Stimulated activated CD4-positive, alpha-beta T cell treated with anti-CD3 and anti-CD28 coated beads, Interleukin-12 subunit alpha, Interleukin-12 subunit beta, amount 100 ng/mL, for 4 hours (primary cell): ENCODE results near the gene HOXC13.

Source experiments
- DNase-seq: peaks from one replicate; pipeline ENCODE4 v3.0.0-alpha.2; 2020

The HOXC13 gene

GRCh38 chr12:53982648-53983567, 44.3 kb downstream of the HOXC13 start:
- no peak for DNase-seq

DNA sequence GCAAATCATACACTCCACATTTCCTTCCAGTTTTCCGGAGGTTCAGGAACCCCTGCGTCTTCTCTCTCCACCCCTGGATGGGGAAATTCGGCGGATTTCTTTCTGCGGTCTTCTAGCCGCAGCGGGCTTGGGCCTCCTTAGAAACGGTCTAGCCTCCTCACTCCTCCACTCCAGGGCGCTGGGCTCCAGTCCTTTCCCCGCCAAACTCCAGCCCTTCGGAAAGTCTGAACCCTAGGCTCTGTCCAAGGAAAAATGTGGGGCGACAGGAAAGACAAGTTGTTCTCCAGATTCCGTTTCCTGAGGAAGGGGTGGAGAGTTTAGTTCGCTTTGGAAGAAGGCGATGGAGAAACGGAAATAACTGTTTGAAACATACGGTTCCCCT, 44.9 kb downstream of the HOXC13 start:
- no peak for DNase-seq

- no peak for DNase-seq
Measured at GRCh38 chr12:53983950-53984572, 45.4 kb downstream of the HOXC13 start.

- peak; percentile 80 for DNase-seq
Measured at GRCh38 chr12:53984901-53985691, 46.5 kb downstream of the HOXC13 start, which contains the start of gene HOXC10. HOXC10 (plus strand) TSS chr12:53985146; CDS start chr12:53985260, 114 bp downstream.

GRCh38 chr12:53985692-53985993, 47.0 kb downstream of the HOXC13 start:
- no peak for DNase-seq

- no peak for DNase-seq
Measured at GRCh38 chr12:53985994-53986685, 47.5 kb downstream of the HOXC13 start.

DNA sequence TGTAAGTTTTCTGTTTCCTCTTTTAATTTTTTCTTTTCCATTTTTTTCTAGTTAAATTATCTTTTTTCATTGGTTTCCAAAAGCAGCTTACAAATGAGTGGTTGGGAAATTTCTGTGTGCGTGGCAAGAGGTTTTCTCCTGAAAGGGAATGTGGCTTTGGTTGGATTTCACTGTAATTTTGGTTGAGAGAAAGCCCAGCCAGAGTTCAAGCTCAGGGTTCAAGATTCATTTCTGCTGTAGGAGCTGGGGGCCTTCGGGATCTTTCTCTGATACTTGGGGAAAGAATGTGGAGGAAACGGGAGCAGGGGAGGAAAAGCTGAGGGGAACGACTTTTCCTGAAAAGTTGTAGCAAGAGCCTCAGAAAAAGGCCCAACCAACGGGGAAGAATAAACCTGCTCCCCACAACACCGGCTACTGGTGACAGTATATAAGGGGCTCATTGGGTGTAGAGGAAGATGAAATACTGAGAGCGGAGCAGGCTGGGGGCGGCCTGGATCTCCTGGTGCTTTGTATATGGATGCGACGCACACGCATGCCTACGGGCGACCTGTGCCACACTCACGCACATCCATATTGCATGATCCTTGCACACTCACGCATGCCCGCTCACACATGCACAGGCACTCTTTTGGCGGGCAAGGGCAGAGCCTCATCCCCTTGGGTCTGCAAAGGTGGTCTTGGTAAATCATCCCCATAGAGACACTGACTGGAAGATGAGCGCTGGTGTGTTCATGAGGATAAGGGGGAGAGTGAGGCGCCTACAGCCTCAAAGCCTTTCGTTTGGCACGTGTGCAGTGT, 48.3 kb downstream of the HOXC13 start:
- DNase-seq = no peak

GRCh38 chr12:53987787-53988230, 49.2 kb downstream of the HOXC13 start:
- no peak for DNase-seq

- DNase-seq = no peak
Measured at GRCh38 chr12:53988541-53989226, 50.1 kb downstream of the HOXC13 start.

DNA sequence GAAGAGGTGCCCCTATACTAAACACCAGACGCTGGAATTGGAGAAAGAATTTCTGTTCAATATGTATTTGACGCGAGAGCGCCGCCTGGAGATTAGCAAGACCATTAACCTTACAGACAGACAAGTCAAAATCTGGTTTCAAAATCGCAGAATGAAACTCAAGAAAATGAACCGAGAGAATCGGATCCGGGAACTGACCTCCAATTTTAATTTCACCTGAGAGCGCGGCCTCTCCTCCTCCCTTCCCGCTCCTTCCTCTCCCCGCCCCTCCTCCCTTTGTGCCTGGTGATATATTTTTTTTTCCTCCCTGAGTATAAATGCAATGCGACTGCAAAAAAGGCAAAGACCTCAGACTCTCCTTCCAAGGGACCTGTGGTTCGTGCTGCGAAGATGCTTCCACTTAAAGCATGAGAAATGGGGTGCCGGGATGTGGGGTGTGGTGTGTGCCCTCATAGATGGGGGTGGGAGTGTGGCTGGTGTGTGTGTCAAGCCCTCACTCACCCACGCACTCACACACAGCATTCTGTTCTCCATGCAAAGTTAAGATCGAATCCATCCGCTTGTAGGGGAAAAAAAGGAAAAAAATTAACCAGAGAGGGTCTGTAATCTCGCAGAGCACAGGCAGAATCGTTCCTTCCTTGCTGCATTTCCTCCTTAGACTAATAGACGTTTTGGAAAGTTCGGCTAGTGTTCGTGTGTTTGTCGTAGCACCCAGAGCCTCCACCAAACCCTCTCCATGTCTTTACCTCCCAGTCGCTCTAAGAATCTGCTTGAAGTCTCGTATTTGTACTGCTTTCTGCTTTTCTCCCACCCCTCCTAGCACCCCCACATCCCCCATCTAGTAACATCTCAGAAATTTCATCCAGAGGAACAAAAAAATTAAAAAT, 50.8 kb downstream of the HOXC13 start:
- no peak for DNase-seq

- DNase-seq = no peak
Measured at GRCh38 chr12:53990311-53991076, 51.9 kb downstream of the HOXC13 start.

- no peak for DNase-seq
Measured at GRCh38 chr12:53991077-53991460, 52.4 kb downstream of the HOXC13 start.

- no peak for DNase-seq
Measured at GRCh38 chr12:53992377-53992889, 53.8 kb downstream of the HOXC13 start.

DNA sequence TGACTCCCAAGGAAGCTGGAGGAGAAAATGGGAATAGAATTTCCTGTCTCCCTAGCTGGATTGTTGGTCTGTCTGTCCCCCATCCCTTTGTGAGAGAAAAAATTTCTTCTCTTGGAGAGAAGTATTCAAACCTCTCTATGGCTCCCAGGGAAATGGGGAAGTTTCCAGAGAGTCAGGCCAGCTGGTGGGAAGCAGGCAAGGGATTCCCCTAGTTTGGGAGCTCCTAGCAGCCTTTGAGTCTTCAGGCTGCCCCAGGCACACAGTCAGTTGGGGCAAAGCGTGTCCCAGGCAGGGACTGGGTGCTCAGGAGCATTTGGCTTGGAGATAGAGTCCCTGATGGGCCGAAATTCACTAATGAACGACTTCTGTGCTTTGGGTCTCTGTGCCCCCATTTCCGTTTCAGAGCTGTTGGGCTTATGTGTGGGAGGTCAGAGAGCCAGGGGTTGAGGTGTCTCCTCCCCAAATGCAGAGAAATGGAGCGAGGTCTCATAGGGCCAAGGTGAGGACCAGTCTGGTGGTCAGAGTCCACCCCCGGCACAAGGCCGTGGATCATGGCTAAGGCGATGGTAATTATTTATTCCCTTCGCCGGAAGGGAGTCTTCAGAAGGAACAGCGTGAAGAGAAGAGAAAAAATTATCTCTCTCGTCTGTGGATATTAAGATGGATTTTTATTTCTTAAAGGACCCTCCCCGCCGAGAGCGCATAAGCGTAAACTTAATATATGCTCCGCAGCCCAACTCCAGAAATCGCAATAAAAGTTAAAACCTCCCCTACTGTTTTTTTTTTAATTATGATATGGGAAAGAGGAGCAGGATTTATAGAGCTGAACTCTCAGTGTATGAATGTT, 54.8 kb downstream of the HOXC13 start:
- DNase-seq = no peak

DNA sequence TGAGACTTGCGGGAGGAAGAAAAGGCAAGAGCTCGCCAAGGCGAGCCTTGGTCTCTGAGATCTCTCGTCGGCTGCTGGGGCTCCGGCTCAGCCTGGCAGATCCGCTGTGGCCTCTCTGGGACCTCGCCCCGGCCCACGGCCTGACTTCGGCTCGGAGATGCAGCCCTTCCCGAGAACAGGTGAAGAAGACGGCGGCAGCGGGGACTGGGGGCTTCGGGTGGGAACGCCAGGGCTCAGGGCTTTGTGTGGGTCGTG, 55.3 kb downstream of the HOXC13 start:
- no peak for DNase-seq

DNA sequence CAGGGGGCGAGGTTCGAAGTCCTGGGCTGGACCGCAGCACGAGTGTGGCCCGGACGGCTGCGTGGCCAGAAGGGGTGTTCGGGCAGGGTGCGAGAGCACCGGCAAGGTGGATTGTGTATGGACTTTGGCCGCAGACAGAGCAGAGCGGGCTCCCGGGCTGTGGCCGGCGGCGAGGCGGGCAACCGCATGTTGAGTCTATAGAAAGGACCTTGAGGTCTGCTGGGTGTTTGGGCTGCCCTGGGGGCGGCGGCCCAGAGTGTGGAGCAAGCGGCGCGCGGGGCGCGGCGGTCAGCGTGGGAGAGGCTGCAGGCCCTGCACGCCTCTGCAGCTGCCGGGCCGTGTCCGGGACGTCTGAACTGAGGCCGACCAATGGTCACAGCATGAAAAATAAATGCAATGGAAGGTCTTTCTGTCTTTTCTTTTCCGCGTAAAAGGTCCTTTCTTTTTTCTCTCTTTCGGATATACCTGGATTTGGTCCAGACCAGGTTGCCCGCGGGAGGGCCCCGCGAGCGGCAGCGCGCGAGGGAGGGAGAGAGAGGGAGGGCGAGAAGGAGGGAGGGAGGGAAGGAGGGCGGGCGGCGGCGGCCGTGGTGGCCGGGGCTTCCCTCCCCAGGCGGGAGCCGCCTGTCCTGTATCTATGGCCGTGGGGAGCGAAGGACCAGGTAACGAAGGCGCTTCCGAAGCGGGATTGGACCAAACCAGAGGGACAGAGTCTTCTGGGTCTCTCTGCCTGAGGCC, 55.8 kb downstream of the HOXC13 start:
- no peak for DNase-seq

GRCh38 chr12:53995002-53995377, 56.4 kb downstream of the HOXC13 start:
- DNase-seq = no peak
